WTC11 (cell line): ENCODE results near the gene EPHA4.

Experiments used
- ATF3 ChIP-seq: sonication (generic); formaldehyde crosslinking; conservative IDR thresholded peaks from 2 replicates; pipeline ENCODE4 v1.8.1; 2022; ENCODE audit warnings: mild to moderate bottlenecking, missing genetic modification reagents
- CREB1 ChIP-seq: sonication (generic); formaldehyde crosslinking; IDR thresholded peaks from 2 replicates; pipeline ENCODE4 v1.8.0; 2023; ENCODE audit warnings: mild to moderate bottlenecking, missing genetic modification reagents
- FOXP1 ChIP-seq: sonication (generic); formaldehyde crosslinking; IDR thresholded peaks from 2 replicates; pipeline ENCODE4 v1.8.0; 2022; ENCODE audit warnings: missing genetic modification reagents, mild to moderate bottlenecking, moderate library complexity, borderline replicate concordance
- SP1 ChIP-seq: sonication (generic); formaldehyde crosslinking; conservative IDR thresholded peaks from 2 replicates; pipeline ENCODE4 v1.8.1; 2022; ENCODE audit warnings: missing genetic modification reagents
- TF ChIP-seq, protein P1 (sequence below): fragments of 200-600 bp; IDR thresholded peaks from 2 replicates; pipeline ENCODE4 v1.8.0; 2022; ENCODE audit warnings: antibody characterized with exemption

GRCh38 chr2:221464971-221465370, 107.1 kb downstream of the EPHA4 start:
- TF ChIP-seq CREB1 (CRISPR knock-in tag): no peak
- TF ChIP-seq, protein P1, sequence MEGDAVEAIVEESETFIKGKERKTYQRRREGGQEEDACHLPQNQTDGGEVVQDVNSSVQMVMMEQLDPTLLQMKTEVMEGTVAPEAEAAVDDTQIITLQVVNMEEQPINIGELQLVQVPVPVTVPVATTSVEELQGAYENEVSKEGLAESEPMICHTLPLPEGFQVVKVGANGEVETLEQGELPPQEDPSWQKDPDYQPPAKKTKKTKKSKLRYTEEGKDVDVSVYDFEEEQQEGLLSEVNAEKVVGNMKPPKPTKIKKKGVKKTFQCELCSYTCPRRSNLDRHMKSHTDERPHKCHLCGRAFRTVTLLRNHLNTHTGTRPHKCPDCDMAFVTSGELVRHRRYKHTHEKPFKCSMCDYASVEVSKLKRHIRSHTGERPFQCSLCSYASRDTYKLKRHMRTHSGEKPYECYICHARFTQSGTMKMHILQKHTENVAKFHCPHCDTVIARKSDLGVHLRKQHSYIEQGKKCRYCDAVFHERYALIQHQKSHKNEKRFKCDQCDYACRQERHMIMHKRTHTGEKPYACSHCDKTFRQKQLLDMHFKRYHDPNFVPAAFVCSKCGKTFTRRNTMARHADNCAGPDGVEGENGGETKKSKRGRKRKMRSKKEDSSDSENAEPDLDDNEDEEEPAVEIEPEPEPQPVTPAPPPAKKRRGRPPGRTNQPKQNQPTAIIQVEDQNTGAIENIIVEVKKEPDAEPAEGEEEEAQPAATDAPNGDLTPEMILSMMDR: no peak
- no peak for TF ChIP-seq FOXP1 (CRISPR knock-in tag)
- no peak for TF ChIP-seq SP1 (CRISPR knock-in tag)
- TF ChIP-seq ATF3 (CRISPR knock-in tag): no peak
